RWPE1 (cell line): ENCODE results near the gene RAMP2.

Experiments
- CTCF ChIA-PET: fragments of 350-600 bp; sonication (Branson Sonifier 250); formaldehyde crosslinking; extraction: SDS; loops from one replicate; lab custom pipeline; 2021; lab: Yijun Ruan, JAX
- POLR2A ChIA-PET: fragments of 400-600 bp; formaldehyde crosslinking; extraction: SDS; loops from one replicate; lab custom pipeline; 2020; ENCODE audit warnings: antibody characterized with exemption; ENCODE audit not compliant: low non-redundant PET; lab: Yijun Ruan, JAX
- DNase-seq: peaks from one replicate; pipeline ENCODE4 v3.0.0; 2012; ENCODE audit warnings: low spot score
- H3K27ac ChIP-seq: fragments of 450-650 bp; 2 replicates; pipeline ENCODE4 v1.5.1; 2017
- CTCF ChIP-seq: fragments of 450-650 bp; conservative IDR thresholded peaks from 2 replicates; pipeline ENCODE4 v1.5.1; 2017; ENCODE audit warnings: low read depth, mild to moderate bottlenecking

Gene RAMP2

GRCh38 chr17:42782166-42783061 is 21.4 kb downstream of the RAMP2 start:
- CTCF ChIA-PET: no interaction called here
- H3K27ac ChIP-seq: peak overlapping the region; percentile 60
- no peak for DNase-seq
- POLR2A ChIA-PET: no interaction called here
- TF ChIP-seq CTCF: no peak

DNA sequence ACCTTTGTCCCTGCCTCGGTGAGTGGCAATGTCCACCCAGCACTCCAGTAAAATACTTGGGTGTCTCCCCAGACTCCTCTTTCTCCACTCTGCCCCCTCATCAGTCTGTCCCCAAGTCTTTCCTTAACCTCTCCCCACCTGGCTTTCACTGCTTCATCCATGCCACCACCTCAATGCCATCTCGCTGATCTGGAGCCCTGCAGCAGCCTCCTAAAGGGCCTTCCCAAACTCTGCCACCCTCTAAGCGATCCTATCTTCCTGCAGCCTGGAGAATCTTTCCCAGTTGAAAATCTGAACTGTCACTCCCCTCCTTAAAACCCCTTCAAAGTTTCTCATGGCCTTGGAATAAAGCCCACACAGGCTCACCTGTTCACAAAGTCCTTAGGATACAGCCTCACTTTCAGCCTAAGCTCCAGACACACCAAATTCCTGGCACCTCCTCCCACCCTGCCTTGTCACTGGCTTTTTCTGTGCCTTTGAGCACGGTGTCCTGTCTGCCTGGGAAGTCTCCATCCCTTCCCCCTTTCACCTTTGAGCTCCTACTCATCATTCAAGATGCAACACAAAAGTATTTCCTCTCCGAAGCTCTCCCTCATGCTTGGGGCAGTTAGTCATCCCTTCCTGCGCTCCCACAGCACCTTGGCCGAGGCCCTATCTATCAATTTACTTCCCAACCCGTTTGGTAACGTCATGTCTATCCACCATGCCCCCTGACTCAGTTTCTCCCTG is 22.2 kb downstream of the RAMP2 start:
- DNase-seq: peak; percentile 76
- ChIA-PET POLR2A (interaction anchor here (0.5 kb wide), 1 partner anchor 204 kb away, joined by 3 read pairs; no protein-coding TSS in a partner anchor), CTCF (interaction anchor here (0.7 kb wide), 1 partner anchor 10 kb away, joined by 5 read pairs; the partner anchor contains the start of gene VPS25)
- peak overlapping the region; percentile 60 for H3K27ac ChIP-seq
- no peak for TF ChIP-seq CTCF

DNA sequence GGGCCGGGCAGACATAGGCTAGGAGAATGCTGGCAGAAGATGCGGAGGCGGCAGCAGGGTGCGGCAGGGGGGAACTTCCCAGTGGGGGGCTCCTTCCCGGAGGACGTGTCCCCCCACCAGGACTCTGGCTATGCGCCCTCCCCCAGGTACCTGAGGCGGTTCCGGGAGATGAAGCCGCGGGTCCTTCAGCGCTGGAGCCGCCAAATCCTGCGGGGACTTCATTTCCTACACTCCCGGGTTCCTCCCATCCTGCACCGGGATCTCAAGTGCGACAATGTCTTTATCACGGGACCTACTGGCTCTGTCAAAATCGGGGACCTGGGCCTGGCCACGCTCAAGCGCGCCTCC is 22.7 kb downstream of the RAMP2 start:
- CTCF ChIA-PET: interaction anchor here (0.7 kb wide), 1 partner anchor 10 kb away, joined by 5 read pairs; the partner anchor contains the start of gene VPS25
- peak overlapping the region; percentile 60; the same call in 1 of the 2 replicates for H3K27ac ChIP-seq
- POLR2A ChIA-PET: no interaction called here
- no peak for TF ChIP-seq CTCF
- no peak for DNase-seq

- ChIA-PET POLR2A (no interaction called here), CTCF (interaction anchor here (0.9 kb wide), 1 partner anchor 24 kb away, joined by 3 read pairs; the partner anchor contains the start of gene RAMP2)
- DNase-seq: no peak
- peak overlapping the region; percentile 60; the same call in 1 of the 2 replicates for H3K27ac ChIP-seq
- no peak for TF ChIP-seq CTCF
These were observed 23.4 kb downstream of the RAMP2 start for GRCh38 chr17:42784409-42784808.

- TF ChIP-seq CTCF: no peak
- POLR2A ChIA-PET: no interaction called here
- CTCF ChIA-PET: interaction anchor here (0.9 kb wide), 1 partner anchor 24 kb away, joined by 3 read pairs; the partner anchor contains the start of gene RAMP2
- no peak for DNase-seq
- no peak overlapping the region for H3K27ac ChIP-seq
These were observed 24.0 kb downstream of the RAMP2 start for GRCh38 chr17:42784811-42785592.

DNA sequence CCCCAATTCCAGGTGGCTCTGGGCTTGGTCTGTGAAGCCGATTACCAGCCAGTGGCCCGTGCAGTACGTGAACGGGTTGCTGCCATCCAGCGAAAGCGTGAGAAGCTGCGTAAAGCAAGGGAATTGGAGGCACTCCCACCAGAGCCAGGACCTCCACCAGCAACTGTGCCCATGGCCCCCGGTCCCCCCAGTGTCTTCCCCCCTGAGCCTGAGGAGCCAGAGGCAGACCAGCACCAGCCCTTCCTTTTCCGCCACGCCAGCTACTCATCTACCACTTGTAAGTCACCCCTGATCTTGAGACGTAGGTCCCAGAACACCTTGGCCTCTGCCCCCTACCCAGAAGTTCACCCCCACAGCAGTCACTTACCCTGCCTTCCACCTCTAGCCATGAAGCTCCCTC is 26.2 kb downstream of the RAMP2 start:
- no peak for DNase-seq
- ChIA-PET CTCF (interaction anchor here (0.9 kb wide), 1 partner anchor 201 kb away, joined by 3 read pairs; no protein-coding TSS in a partner anchor), POLR2A (no interaction called here)
- TF ChIP-seq CTCF: no peak
- H3K27ac ChIP-seq: no peak overlapping the region
